HepG2 (cell line): ENCODE data around the gene FCRLA. TPM values are rescaled to one million over a fixed set of nuclear protein-coding genes. Genes with fewer than 3 reads are reported as not detected.
A peak's percentile ranks its signal among the peaks of the same experiment; 100 is the strongest.

Experiments
- ELF1 ChIP-seq: sonication (generic); formaldehyde crosslinking; IDR thresholded peaks from 2 replicates; pipeline ENCODE4 v1.4.0; 2020; ENCODE audit warnings: missing genetic modification reagents
- FOXK1 ChIP-seq: sonication (generic); formaldehyde crosslinking; IDR thresholded peaks from 2 replicates; pipeline ENCODE4 v1.4.0; 2020; ENCODE audit warnings: low read depth, missing genetic modification reagents, borderline replicate concordance
- HNRNPLL ChIP-seq: fragments of 200-400 bp; formaldehyde crosslinking; IDR thresholded peaks from 2 replicates; pipeline ENCODE4 v1.6.1; 2017; ENCODE audit warnings: mild to moderate bottlenecking, low read depth, low read length; ENCODE audit not compliant: poor library complexity, severe bottlenecking
- HOXA3 ChIP-seq: sonication (generic); formaldehyde crosslinking; IDR thresholded peaks from 2 replicates; pipeline ENCODE4 v1.5.0; 2020; ENCODE audit warnings: missing genetic modification reagents
- IKZF5 ChIP-seq: IDR thresholded peaks from 2 replicates; pipeline ENCODE4 v1.6.1; 2018; ENCODE audit warnings: missing genetic modification reagents, mild to moderate bottlenecking, missing compliant biosample characterization
- IRF9 ChIP-seq: sonication (generic); formaldehyde crosslinking; IDR thresholded peaks from 2 replicates; pipeline ENCODE4 v1.8.0; 2022; ENCODE audit warnings: missing genetic modification reagents, mild to moderate bottlenecking, borderline replicate concordance
- PHF8 ChIP-seq: sonication (generic); formaldehyde crosslinking; IDR thresholded peaks from 2 replicates; pipeline ENCODE4 v1.5.0; 2020; ENCODE audit warnings: missing genetic modification reagents
- RFXAP ChIP-seq: sonication (generic); formaldehyde crosslinking; IDR thresholded peaks from 2 replicates; pipeline ENCODE4 v1.4.0; 2020; ENCODE audit warnings: missing genetic modification reagents, borderline replicate concordance
- ZBTB14 ChIP-seq: sonication (generic); formaldehyde crosslinking; IDR thresholded peaks from 2 replicates; pipeline ENCODE4 v1.4.0; 2020; ENCODE audit warnings: missing genetic modification reagents
- ZBTB38 ChIP-seq: sonication (generic); formaldehyde crosslinking; IDR thresholded peaks from 2 replicates; pipeline ENCODE4 v1.5.1; 2020; ENCODE audit warnings: mild to moderate bottlenecking, missing genetic modification reagents
- ZFX ChIP-seq: sonication (generic); formaldehyde crosslinking; IDR thresholded peaks from 2 replicates; pipeline ENCODE4 v1.4.0; 2020; ENCODE audit warnings: mild to moderate bottlenecking, low read depth, missing genetic modification reagents, moderate library complexity
- ZNF343 ChIP-seq: sonication (generic); formaldehyde crosslinking; IDR thresholded peaks from 2 replicates; pipeline ENCODE4 v1.4.0; 2020; ENCODE audit warnings: mild to moderate bottlenecking, missing genetic modification reagents
- ZNF558 ChIP-seq: sonication (generic); formaldehyde crosslinking; IDR thresholded peaks from 2 replicates; pipeline ENCODE4 v1.9.0; 2022; ENCODE audit warnings: mild to moderate bottlenecking, missing genetic modification reagents, borderline replicate concordance
- ZNF574 ChIP-seq: sonication (generic); formaldehyde crosslinking; IDR thresholded peaks from 2 replicates; pipeline ENCODE4 v1.4.0; 2020; ENCODE audit warnings: missing genetic modification reagents
- ZNF800 ChIP-seq: sonication (generic); formaldehyde crosslinking; IDR thresholded peaks from 2 replicates; pipeline ENCODE4 v1.4.0; 2020; ENCODE audit warnings: missing genetic modification reagents
- polyA plus RNA-seq, 8 experiments: library from polyadenylated mRNA; depleted of rRNA in 3 of 8; stranded (reverse) in 7 of 8; unstranded in 1 of 8; fragments of >200 nt; fragmentation: Illumina TruSeq in 4 of 8; extraction: Trizol in 4 of 8; gene quantifications; 2 replicates each; pipeline versions ENCODE4 v1.2.1 to v1.2.3, GENCODE V29; 2011 to 2016; ENCODE audit warnings: low read depth in 4 of 8, missing spikeins in 1 of 8, mixed read lengths in 1 of 8; ENCODE audit not compliant: insufficient read depth in 1 of 8
- total RNA-seq, 5 experiments: library from RNA; depleted of rRNA; stranded (reverse); fragments of >200 nt; fragmentation: Illumina TruSeq; extraction: Trizol; gene quantifications; 2 replicates each; pipeline ENCODE4 v1.2.3, GENCODE V29; 2016; ENCODE audit warnings: low read depth in 1 of 5

The FCRLA gene
- total and polyA plus RNA-seq, 2 of the 13 experiments (the other 11 are each of a cell fraction or from before 2014, with no cell fraction given), result not detected

- TF ChIP-seq ZNF800 (CRISPR knock-in tag), result peak; percentile 94; the same call in 1 of the 2 replicates
- no peak for TF ChIP-seq ZNF558 (CRISPR knock-in tag)
- 0 out of 2 replicates have a peak, but pooled peaks have one; percentile 15 for TF ChIP-seq ZBTB14 (CRISPR knock-in tag)
- peak; percentile 26; the same call in 1 of the 2 replicates for TF ChIP-seq ZNF574
- 0 out of 2 replicates have a peak, but pooled peaks have one; percentile 13 for TF ChIP-seq IRF9 (CRISPR knock-in tag)
- TF ChIP-seq ZFX (CRISPR knock-in tag), result peak; percentile 13
- TF ChIP-seq PHF8 (CRISPR knock-in tag), result peak; percentile 10; the same call in 1 of the 2 replicates
- TF ChIP-seq HOXA3 (CRISPR knock-in tag), result 0 out of 2 replicates have a peak, but pooled peaks have one; percentile 44
- peak; percentile 71 for TF ChIP-seq HNRNPLL
- no peak for TF ChIP-seq ELF1 (CRISPR knock-in tag)
- no peak for TF ChIP-seq ZBTB38 (CRISPR knock-in tag)
- TF ChIP-seq FOXK1, result no peak
- TF ChIP-seq IKZF5 (CRISPR knock-in tag), result 0 out of 2 replicates have a peak, but pooled peaks have one; percentile 9
- 0 out of 2 replicates have a peak, but pooled peaks have one; percentile 25 for TF ChIP-seq RFXAP
- 0 out of 2 replicates have a peak, but pooled peaks have one; percentile 52 for TF ChIP-seq ZNF343 (CRISPR knock-in tag)
Observed at GRCh38 chr1:161725908-161726472, 19.0 kb downstream of the FCRLA start (continued).
